CD14-positive monocyte (primary cell): ENCODE measurements around the gene POU6F2. TPM values are rescaled to one million over a fixed set of nuclear protein-coding genes. Genes with fewer than 3 reads are reported as not detected.

ENCODE experiments used
- DNase-seq, 3 donors: peaks; one replicate each; pipeline ENCODE4 v3.0.0-alpha.2; 2011 to 2022
- H2AFZ ChIP-seq: 2 replicates; pipeline ENCODE4 v1.6.0; 2012; ENCODE audit warnings: mild to moderate bottlenecking, low read depth, low read length, inconsistent platforms; ENCODE audit not compliant: insufficient read depth, poor library complexity, severe bottlenecking
- H3K27ac ChIP-seq, 2 donors: 1 replicate in 1 of 2; 2 replicates in 1 of 2; pipeline ENCODE4 v1.5.1; 2012 to 2013; ENCODE audit warnings: low read length in 2 of 2, control low read depth in 1 of 2, inconsistent platforms in 1 of 2, low read depth in 1 of 2, mild to moderate bottlenecking in 1 of 2
- H3K27me3 ChIP-seq, 2 donors: one replicate each; pipeline versions ENCODE4 v1.6.0 to v1.6.1; 2011 to 2013; ENCODE audit warnings: low read length in 2 of 2; ENCODE audit not compliant: control insufficient read depth in 2 of 2, insufficient read depth in 2 of 2
- H3K36me3 ChIP-seq, 2 donors: replicated peaks in 1 of 2; 1 replicate in 1 of 2; 2 replicates in 1 of 2; pipeline versions ENCODE4 v1.5.1 to v1.6.1; 2012 to 2013; ENCODE audit warnings: low read length in 2 of 2, control low read depth in 1 of 2, inconsistent platforms in 1 of 2, mild to moderate bottlenecking in 1 of 2; ENCODE audit not compliant: insufficient read depth in 2 of 2, control insufficient read depth in 1 of 2
- H3K4me1 ChIP-seq, 2 donors: 1 replicate in 1 of 2; 2 replicates in 1 of 2; pipeline versions ENCODE4 v1.5.1 to v1.6.1; 2012 to 2013; ENCODE audit warnings: low read length in 2 of 2, control low read depth in 1 of 2, inconsistent platforms in 1 of 2, mild to moderate bottlenecking in 1 of 2, moderate library complexity in 1 of 2; ENCODE audit not compliant: insufficient read depth in 2 of 2, control insufficient read depth in 1 of 2
- H3K4me2 ChIP-seq: replicated peaks from 2 replicates; pipeline ENCODE3; 2012; ENCODE audit warnings: low read length, moderate library complexity, mild to moderate bottlenecking; ENCODE audit not compliant: poor library complexity, severe bottlenecking; ENCODE audit errors: extremely low read depth
- H3K4me3 ChIP-seq, 3 experiments: fragments of 200-600 bp in 1 of 3; sonication (generic) in 1 of 3; replicated peaks in 1 of 3; 1 replicate in 2 of 3; 2 replicates in 1 of 3; pipeline ENCODE4 v1.5.1; 2011 to 2013; ENCODE audit warnings: low read length in 3 of 3, mild to moderate bottlenecking in 3 of 3, control low read depth in 2 of 3, low read depth in 2 of 3, inconsistent platforms in 1 of 3, moderate library complexity in 1 of 3
- H3K79me2 ChIP-seq: 2 replicates; pipeline ENCODE4 v1.6.0; 2012; ENCODE audit warnings: mild to moderate bottlenecking, control low read depth, inconsistent platforms, low read length, moderate library complexity; ENCODE audit not compliant: insufficient read depth
- H3K9ac ChIP-seq: 2 replicates; pipeline ENCODE4 v1.6.0; 2017; ENCODE audit warnings: low read length, mild to moderate bottlenecking; ENCODE audit not compliant: insufficient read depth, poor library complexity, severe bottlenecking
- H3K9me3 ChIP-seq, 2 donors: replicated peaks in 1 of 2; 1 replicate in 1 of 2; 2 replicates in 1 of 2; pipeline versions ENCODE4 v1.5.1 to v1.6.1; 2012 to 2013; ENCODE audit warnings: low read length in 2 of 2, control low read depth in 1 of 2; ENCODE audit not compliant: control insufficient read depth in 1 of 2, insufficient read depth in 1 of 2
- H4K20me1 ChIP-seq: 2 replicates; pipeline ENCODE4 v1.6.0; 2012; ENCODE audit warnings: mild to moderate bottlenecking, low read length, control low read depth, moderate library complexity; ENCODE audit not compliant: insufficient read depth
- H3K27ac Mint-ChIP-seq, 7 donors: one replicate each; pipeline ENCODE4 v1.8.0; 2020; ENCODE audit warnings: mild to moderate bottlenecking in 7 of 7, mixed read lengths in 7 of 7, moderate library complexity in 6 of 7, inconsistent platforms in 2 of 7
- H3K27me3 Mint-ChIP-seq, 3 donors: one replicate each; pipeline ENCODE4 v1.8.0; 2021 to 2022; ENCODE audit warnings: low read depth in 3 of 3, mild to moderate bottlenecking in 3 of 3, mixed read lengths in 3 of 3, moderate library complexity in 3 of 3, inconsistent platforms in 1 of 3
- H3K36me3 Mint-ChIP-seq, 2 donors: one replicate each; pipeline ENCODE4 v1.8.0; 2020; ENCODE audit warnings: mixed read lengths in 2 of 2, inconsistent platforms in 1 of 2, mild to moderate bottlenecking in 1 of 2
- H3K4me1 Mint-ChIP-seq: one replicate; pipeline ENCODE4 v1.8.0; 2020; ENCODE audit warnings: mild to moderate bottlenecking, mixed read lengths
- H3K4me3 Mint-ChIP-seq, 2 donors: one replicate each; pipeline ENCODE4 v1.8.0; 2020; ENCODE audit warnings: mild to moderate bottlenecking in 2 of 2, mixed read lengths in 2 of 2, moderate library complexity in 1 of 2
- H3K9me3 Mint-ChIP-seq, 7 donors: one replicate each; pipeline ENCODE4 v1.8.0; 2020 to 2022; ENCODE audit warnings: mixed read lengths in 7 of 7, mild to moderate bottlenecking in 6 of 7, moderate library complexity in 6 of 7, inconsistent platforms in 2 of 7
- CTCF ChIP-seq: fragments of 200-600 bp; IDR thresholded peaks from one replicate; pipeline ENCODE4 v1.8.0; 2022; ENCODE audit warnings: antibody characterized with exemption, mild to moderate bottlenecking
- WGBS: methylation state at CpG from one replicate; pipeline ENCODE4 v1.1.5; 2013; ENCODE audit warnings: missing lambda C conversion rate; ENCODE audit not compliant: insufficient coverage; 5-methylcytosine and 5-hydroxymethylcytosine counted together
- intact Hi-C, 2 donors: fragments of 100-400 bp; cut with micrococcal nuclease; formaldehyde crosslinking; loops; one replicate each; pipeline versions ENCODE4 v1.15.0 to v1.15.1; 2023
- polyA plus RNA-seq, 3 donors: library from polyadenylated mRNA; depleted of rRNA in 1 of 3; unstranded in 2 of 3; stranded (reverse) in 1 of 3; fragments of 300-500 nt in 2 of 3; fragments of >200 nt in 1 of 3; fragmentation: Illumina TruSeq in 2 of 3; gene quantifications; 1 replicate in 2 of 3; 2 replicates in 1 of 3; pipeline ENCODE4 v1.2.3, GENCODE V29; 2012 to 2021

POU6F2 gene
- polyA plus RNA-seq, 3 donors = not detected

DNA sequence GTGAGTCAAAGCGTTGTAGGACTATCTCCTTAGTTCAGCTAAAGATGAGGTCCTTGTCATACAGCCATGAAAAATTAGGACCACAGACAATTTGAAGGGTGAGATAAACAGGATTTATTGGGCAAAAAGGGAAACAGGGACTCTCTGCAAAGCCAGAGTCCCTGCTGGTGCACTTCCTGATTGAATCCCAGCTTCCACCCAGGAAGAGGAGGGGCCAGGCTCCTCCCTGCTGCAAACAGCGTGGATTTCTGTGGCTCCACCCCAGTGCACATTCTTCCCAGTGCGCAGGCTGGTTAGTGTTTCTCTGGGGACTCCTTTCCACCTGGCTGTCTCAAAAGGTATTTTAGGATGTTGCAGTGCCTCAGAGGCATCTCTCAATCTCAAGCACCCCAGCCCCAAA is 423.1 kb downstream of the POU6F2 start:
- no peak overlapping the region for H2AFZ ChIP-seq
- H3K36me3 Mint-ChIP-seq = no peaks in the 10 kb centered on the region
- whole genome bisulfite sequencing = 90% methylated on average over 2 of the region's 3 CpGs
- H3K27ac Mint-ChIP-seq = no peak overlapping the region
- no peak overlapping the region for H3K27ac ChIP-seq
- no peak overlapping the region for H3K4me3 ChIP-seq
- H3K4me1 Mint-ChIP-seq = no peaks in the 10 kb centered on the region
- H3K27me3 Mint-ChIP-seq = peaks cover 0 to 1% (median 1%) of the 10 kb centered on the region in 3 donors
- no peaks in the 10 kb centered on the region for H3K79me2 ChIP-seq
- DNase-seq = no peak
- H3K4me1 ChIP-seq = no peaks in the 10 kb centered on the region
- H3K9ac ChIP-seq = no peak overlapping the region
- no peak overlapping the region for H3K4me2 ChIP-seq
- no peaks in the 10 kb centered on the region for H4K20me1 ChIP-seq
- H3K4me3 Mint-ChIP-seq = no peak overlapping the region
- peaks cover 0 to 3% (median 0%) of the 10 kb centered on the region in 7 donors for H3K9me3 Mint-ChIP-seq
- H3K36me3 ChIP-seq = no peaks in the 10 kb centered on the region
- intact Hi-C loops = no loop called here
- H3K9me3 ChIP-seq = no peaks in the 10 kb centered on the region
- TF ChIP-seq CTCF = no peak
- no peaks in the 10 kb centered on the region for H3K27me3 ChIP-seq

- Histone ChIP-seq H3K4me3 (no peak overlapping the region), H4K20me1 (no peaks in the 10 kb centered on the region), H3K27ac (no peak overlapping the region), H3K36me3 (no peaks in the 10 kb centered on the region), H2AFZ (no peak overlapping the region), H3K4me1 (no peaks in the 10 kb centered on the region), H3K9ac (no peak overlapping the region), H3K9me3 (no peaks in the 10 kb centered on the region), H3K27me3 (no peaks in the 10 kb centered on the region), H3K4me2 (no peak overlapping the region), H3K79me2 (no peaks in the 10 kb centered on the region)
- no peak overlapping the region for H3K27ac Mint-ChIP-seq
- H3K36me3 Mint-ChIP-seq = no peaks in the 10 kb centered on the region
- DNase-seq = no peak
- peaks cover 0 to 4% (median 0%) of the 10 kb centered on the region in 3 donors for H3K27me3 Mint-ChIP-seq
- no peaks in the 10 kb centered on the region for H3K4me1 Mint-ChIP-seq
- intact Hi-C loops = no loop called here
- H3K4me3 Mint-ChIP-seq = no peak overlapping the region
- no peak for TF ChIP-seq CTCF
- peaks cover 0 to 3% (median 0%) of the 10 kb centered on the region in 7 donors for H3K9me3 Mint-ChIP-seq
Measured at GRCh38 chr7:39402034-39402433, 424.3 kb downstream of the POU6F2 start.
